Esophagus muscularis mucosa (tissue), 4 donors: ENCODE results near the gene CUEDC2. TPM values are rescaled to one million over a fixed set of nuclear protein-coding genes. Genes with fewer than 3 reads are reported as not detected.

Experiments
- DNase-seq: peaks from one replicate; pipeline ENCODE4 v3.0.0-alpha.2; 2017; ENCODE audit errors: extremely low spot score
- H3K27ac ChIP-seq, 4 donors: fragments of 200-600 bp; sonication (generic); replicated peaks in 1 of 4; 1 replicate in 3 of 4; 2 replicates in 1 of 4; pipeline ENCODE4 v1.5.1; 2016 to 2019; ENCODE audit warnings: mild to moderate bottlenecking in 1 of 4
- H3K27me3 ChIP-seq, 4 donors: fragments of 200-600 bp; sonication (generic); one replicate each; pipeline versions ENCODE4 v1.5.1 to v1.6.0; 2016 to 2019
- H3K36me3 ChIP-seq, 4 donors: fragments of 200-600 bp; sonication (generic); one replicate each; pipeline ENCODE4 v1.5.1; 2016 to 2019
- H3K4me1 ChIP-seq, 4 donors: fragments of 200-600 bp; sonication (generic); one replicate each; pipeline ENCODE4 v1.5.1; 2016 to 2019
- H3K4me3 ChIP-seq, 4 donors: fragments of 200-600 bp; sonication (generic); 1 replicate in 2 of 4; 2 replicates in 2 of 4; pipeline ENCODE4 v1.5.1; 2016 to 2019; ENCODE audit warnings: mild to moderate bottlenecking in 4 of 4, moderate library complexity in 1 of 4
- H3K9me3 ChIP-seq, 4 donors: fragments of 200-600 bp; sonication (generic); 1 replicate in 3 of 4; 2 replicates in 1 of 4; pipeline ENCODE4 v1.5.1; 2016 to 2019
- EP300 ChIP-seq: sonication (generic); formaldehyde crosslinking; IDR thresholded peaks from one replicate; pipeline ENCODE4 v1.6.1; 2017; ENCODE audit warnings: antibody characterized with exemption
- POLR2A ChIP-seq: fragments of 450-650 bp; IDR thresholded peaks from one replicate; pipeline ENCODE4 v1.6.1; 2017; ENCODE audit warnings: antibody characterized with exemption, moderate library complexity, mild to moderate bottlenecking, low read depth
- POLR2AphosphoS5 ChIP-seq, 2 donors: sonication (generic); formaldehyde crosslinking; IDR thresholded peaks; one replicate each; pipeline ENCODE4 v1.6.1; 2017; ENCODE audit warnings: antibody characterized with exemption in 2 of 2
- WGBS: methylation state at CpG from one replicate; pipeline ENCODE4 v1.1.5; 2018; 5-methylcytosine and 5-hydroxymethylcytosine counted together
- intact Hi-C: fragments of 100-400 bp; cut with DNase I; formaldehyde crosslinking; loops from one replicate; pipeline ENCODE4 v1.15.1; 2023
- total RNA-seq, 4 donors: library from RNA; depleted of rRNA; stranded (reverse); fragments of >200 nt; gene quantifications; one replicate each; pipeline versions ENCODE4 v1.1.0 to v1.2.1, GENCODE V29; 2016
- TF ChIP-seq, protein P1 (sequence below), 3 experiments: fragments of 200-600 bp in 2 of 3; fragments of 450-650 bp in 1 of 3; sonication (generic) in 2 of 3; IDR thresholded peaks; one replicate each; pipeline ENCODE4 v1.5.1; 2017 to 2019; ENCODE audit warnings: antibody characterized with exemption in 3 of 3, mild to moderate bottlenecking in 2 of 3, moderate library complexity in 1 of 3

The CUEDC2 gene
- total RNA-seq, 4 donors from 2014 or later, result 61.0 to 92.7 (median 71.2) TPM

DNA sequence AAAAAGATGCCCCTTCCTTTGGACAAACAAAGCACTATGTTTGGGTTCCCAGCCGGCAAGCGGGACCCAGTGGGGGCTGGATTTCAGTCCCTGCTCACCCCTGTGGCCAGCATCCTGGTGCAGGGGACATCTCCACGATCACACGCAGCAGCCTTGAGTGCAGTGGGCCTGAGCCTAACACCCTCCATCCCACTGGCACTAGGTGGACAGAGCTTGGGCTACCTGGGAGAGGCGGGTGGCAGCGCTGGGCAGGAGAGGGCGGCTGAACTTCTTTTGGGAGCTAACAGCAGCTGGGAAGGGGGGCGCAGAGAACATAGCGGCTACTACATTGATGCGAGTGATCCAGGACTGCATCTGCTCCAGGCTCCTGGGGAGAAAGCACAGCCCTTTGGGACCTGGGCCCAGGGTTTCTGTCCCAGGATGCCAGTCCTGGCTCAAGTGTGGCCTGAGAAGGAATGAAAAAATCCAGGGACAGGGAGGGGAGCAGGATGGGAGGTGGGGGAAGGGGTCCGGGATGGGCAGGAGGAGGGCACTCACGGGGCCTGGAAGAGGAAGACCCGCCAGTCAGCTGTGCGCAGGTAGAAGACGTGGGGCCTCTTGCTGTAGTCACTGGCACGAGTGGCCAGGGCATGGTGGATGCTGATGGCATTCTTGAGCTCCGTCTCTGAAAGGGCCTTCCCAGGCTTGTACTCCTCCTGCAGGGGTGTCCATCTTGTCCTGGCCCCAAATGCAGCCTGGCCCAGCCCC, 27.8 kb downstream of the CUEDC2 start:
- H3K9me3 ChIP-seq, result no peaks in the 10 kb centered on the region
- intact Hi-C loops, result no loop called here
- H3K27ac ChIP-seq, result peak overlapping the region; percentile 85 to 99 (median 90)
- 75% methylated on average over 12 of the region's 17 CpGs for WGBS
- no peak overlapping the region for H3K4me3 ChIP-seq
- TF ChIP-seq POLR2A (no peak), EP300 (no peak), POLR2AphosphoS5 (IDR thresholded peaks at IDR 0.05) (no peak)
- TF ChIP-seq, protein P1, sequence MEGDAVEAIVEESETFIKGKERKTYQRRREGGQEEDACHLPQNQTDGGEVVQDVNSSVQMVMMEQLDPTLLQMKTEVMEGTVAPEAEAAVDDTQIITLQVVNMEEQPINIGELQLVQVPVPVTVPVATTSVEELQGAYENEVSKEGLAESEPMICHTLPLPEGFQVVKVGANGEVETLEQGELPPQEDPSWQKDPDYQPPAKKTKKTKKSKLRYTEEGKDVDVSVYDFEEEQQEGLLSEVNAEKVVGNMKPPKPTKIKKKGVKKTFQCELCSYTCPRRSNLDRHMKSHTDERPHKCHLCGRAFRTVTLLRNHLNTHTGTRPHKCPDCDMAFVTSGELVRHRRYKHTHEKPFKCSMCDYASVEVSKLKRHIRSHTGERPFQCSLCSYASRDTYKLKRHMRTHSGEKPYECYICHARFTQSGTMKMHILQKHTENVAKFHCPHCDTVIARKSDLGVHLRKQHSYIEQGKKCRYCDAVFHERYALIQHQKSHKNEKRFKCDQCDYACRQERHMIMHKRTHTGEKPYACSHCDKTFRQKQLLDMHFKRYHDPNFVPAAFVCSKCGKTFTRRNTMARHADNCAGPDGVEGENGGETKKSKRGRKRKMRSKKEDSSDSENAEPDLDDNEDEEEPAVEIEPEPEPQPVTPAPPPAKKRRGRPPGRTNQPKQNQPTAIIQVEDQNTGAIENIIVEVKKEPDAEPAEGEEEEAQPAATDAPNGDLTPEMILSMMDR (IDR thresholded peaks at IDR 0.05), result no peak
- peaks cover 0 to 20% (median 3%) of the 10 kb centered on the region in 4 donors for H3K27me3 ChIP-seq
- peaks cover 9 to 95% (median 80%) of the 10 kb centered on the region in 4 donors for H3K4me1 ChIP-seq
- peaks cover 0 to 45% (median 33%) of the 10 kb centered on the region in 4 donors for H3K36me3 ChIP-seq
- DNase-seq, result no peak

DNA sequence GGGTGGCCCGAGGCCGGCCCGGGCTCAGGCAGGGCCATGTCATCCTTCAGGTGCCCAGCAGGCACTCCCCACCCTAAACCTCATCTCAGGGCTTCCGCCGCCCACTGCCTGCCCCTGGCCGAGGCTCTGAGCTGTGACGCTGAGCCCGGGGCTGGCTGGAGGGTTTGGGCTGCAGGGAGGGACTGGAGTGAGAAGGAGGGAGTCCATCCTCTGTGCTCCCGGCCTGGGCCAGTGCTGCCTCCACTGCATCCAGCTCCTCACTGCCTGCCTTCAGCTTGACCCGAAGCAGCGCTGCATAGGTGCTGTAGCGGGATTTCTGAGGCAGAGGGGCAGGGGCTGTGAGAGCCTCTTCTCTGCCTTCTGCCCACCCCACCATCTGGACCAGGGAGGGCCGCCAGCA, 29.3 kb downstream of the CUEDC2 start:
- H3K4me1 ChIP-seq, result peaks cover 11 to 96% (median 81%) of the 10 kb centered on the region in 4 donors
- peaks cover 0 to 52% (median 36%) of the 10 kb centered on the region in 4 donors for H3K36me3 ChIP-seq
- H3K27ac ChIP-seq, result peak overlapping the region; percentile 74 to 99 (median 94)
- H3K27me3 ChIP-seq, result peaks cover 0 to 9% (median 0%) of the 10 kb centered on the region in 4 donors
- no peak overlapping the region for H3K4me3 ChIP-seq
- WGBS, result no CpG with 5 or more reads among the region's 13 CpGs
- TF ChIP-seq, protein P1 (IDR thresholded peaks at IDR 0.05), result no peak
- TF ChIP-seq POLR2A, result no peak
- no peak for TF ChIP-seq POLR2AphosphoS5 (IDR thresholded peaks at IDR 0.05)
- TF ChIP-seq EP300, result no peak
- H3K9me3 ChIP-seq, result no peaks in the 10 kb centered on the region
- intact Hi-C loops, result no loop called here
- no peak for DNase-seq

DNA sequence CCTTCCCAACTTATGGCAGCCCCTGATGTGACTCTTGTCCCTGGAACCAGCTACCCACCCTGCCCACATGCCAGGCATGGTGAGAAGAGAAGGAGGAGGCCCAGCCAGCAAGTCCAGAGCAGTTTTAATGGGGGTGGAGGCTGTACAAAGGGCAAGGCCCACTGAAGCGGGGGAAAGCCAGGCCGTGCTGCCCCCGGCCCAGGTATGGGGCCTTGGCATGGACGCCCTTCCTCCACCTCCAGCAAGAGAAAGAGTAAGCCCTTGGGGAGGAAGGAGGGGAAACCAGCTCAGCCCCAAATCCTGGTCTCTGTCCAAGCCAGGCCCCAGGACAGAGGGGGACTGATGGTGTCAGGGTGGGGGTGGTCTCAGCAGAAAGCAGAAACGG, 29.9 kb downstream of the CUEDC2 start:
- no peak for DNase-seq
- intact Hi-C loops, result no loop called here
- H3K4me1 ChIP-seq, result peaks cover 11 to 96% (median 80%) of the 10 kb centered on the region in 4 donors
- H3K4me3 ChIP-seq, result no peak overlapping the region
- peaks cover 0 to 58% (median 40%) of the 10 kb centered on the region in 4 donors for H3K36me3 ChIP-seq
- H3K9me3 ChIP-seq, result no peaks in the 10 kb centered on the region
- peaks cover 0 to 3% (median 0%) of the 10 kb centered on the region in 4 donors for H3K27me3 ChIP-seq
- TF ChIP-seq POLR2AphosphoS5 (IDR thresholded peaks at IDR 0.05) (no peak), POLR2A (no peak), EP300 (no peak)
- TF ChIP-seq, protein P1 (IDR thresholded peaks at IDR 0.05), result no peak
- peak overlapping the region; percentile 74 to 99 (median 94) for H3K27ac ChIP-seq
- WGBS, result 77% methylated on average over 4 of the region's 5 CpGs

DNA sequence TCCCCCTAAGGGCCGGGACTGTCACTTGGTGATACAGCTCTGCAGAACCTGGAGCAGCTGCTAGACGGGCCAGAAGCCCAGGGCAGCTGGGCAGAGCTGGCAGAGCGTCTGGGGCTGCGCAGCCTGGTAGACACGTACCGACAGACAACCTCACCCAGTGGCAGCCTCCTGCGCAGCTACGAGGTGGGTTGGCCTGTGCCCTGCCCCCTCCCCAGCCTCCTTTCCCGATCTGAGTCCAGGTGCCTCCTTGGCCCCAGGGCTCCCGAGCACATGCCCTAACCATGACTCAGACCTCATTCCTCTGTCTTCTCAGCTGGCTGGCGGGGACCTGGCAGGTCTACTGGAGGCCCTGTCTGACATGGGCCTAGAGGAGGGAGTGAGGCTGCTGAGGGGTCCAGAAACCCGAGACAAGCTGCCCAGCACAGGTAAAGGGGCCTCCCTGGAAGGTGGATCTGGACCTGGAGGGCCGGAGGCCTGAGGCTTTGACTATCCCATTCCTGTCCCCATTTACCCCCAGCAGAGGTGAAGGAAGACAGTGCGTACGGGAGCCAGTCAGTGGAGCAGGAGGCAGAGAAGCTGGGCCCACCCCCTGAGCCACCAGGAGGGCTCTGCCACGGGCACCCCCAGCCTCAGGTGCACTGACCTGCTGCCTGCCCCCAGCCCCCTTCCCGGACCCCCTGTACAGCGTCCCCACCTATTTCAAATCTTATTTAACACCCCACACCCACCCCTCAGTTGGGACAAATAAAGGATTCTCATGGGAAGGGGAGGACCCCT, 30.5 kb downstream of the CUEDC2 start:
- WGBS, result 64% methylated on average over 12 of the region's 18 CpGs

DNA sequence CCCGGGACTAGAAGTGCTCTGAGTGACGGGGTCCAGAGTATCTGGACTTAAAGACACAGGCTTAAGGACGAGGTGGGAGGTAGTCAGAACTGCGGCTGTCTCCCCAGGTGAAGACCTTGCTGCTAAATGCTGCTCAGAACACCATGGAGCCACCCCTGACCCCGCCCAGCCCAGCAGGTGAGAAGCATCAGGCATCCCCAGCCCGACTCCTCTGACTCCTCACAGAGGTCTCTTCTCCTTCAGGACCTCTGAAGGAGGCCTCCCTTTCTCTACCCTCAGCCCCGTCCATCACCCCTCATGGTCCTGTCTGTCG, 31.1 kb downstream of the CUEDC2 start:
- peak overlapping the region; percentile 74 to 99 (median 94) for H3K27ac ChIP-seq
- no peaks in the 10 kb centered on the region for H3K9me3 ChIP-seq
- no peak overlapping the region for H3K4me3 ChIP-seq
- TF ChIP-seq EP300 (no peak), POLR2AphosphoS5 (IDR thresholded peaks at IDR 0.05) (no peak), POLR2A (no peak)
- TF ChIP-seq, protein P1 (IDR thresholded peaks at IDR 0.05), result no peak
- DNase-seq, result no peak
- 83% methylated on average over 5 of the region's 8 CpGs for WGBS
- H3K36me3 ChIP-seq, result peaks cover 0 to 68% (median 50%) of the 10 kb centered on the region in 4 donors
- H3K27me3 ChIP-seq, result no peaks in the 10 kb centered on the region
- intact Hi-C loops, result no loop called here
- peaks cover 20 to 99% (median 87%) of the 10 kb centered on the region in 4 donors for H3K4me1 ChIP-seq

More for the DNA sequence above, 30.5 kb downstream of the CUEDC2 start:
- no peaks in the 10 kb centered on the region for H3K27me3 ChIP-seq
- no peaks in the 10 kb centered on the region for H3K9me3 ChIP-seq
- TF ChIP-seq POLR2AphosphoS5 (IDR thresholded peaks at IDR 0.05), result peak; percentile 56 to 80
- no peak for TF ChIP-seq EP300
- peak overlapping the region; percentile 74 to 99 (median 94) for H3K27ac ChIP-seq
- intact Hi-C loops, result no loop called here
- H3K4me3 ChIP-seq, result no peak overlapping the region
- H3K36me3 ChIP-seq, result peaks cover 0 to 64% (median 46%) of the 10 kb centered on the region in 4 donors
- H3K4me1 ChIP-seq, result peaks cover 14 to 98% (median 83%) of the 10 kb centered on the region in 4 donors
- DNase-seq, result no peak
